ENCODE data around the gene BSN. TPM values are rescaled to one million over a fixed set of nuclear protein-coding genes. Genes with fewer than 3 reads are reported as not detected.
A peak's percentile ranks its signal among the peaks of the same experiment; 100 is the strongest.

Gene BSN
- total RNA-seq, 6 experiments from 2014 or later, result 0.31 to 0.68 (median 0.50) TPM

DNA sequence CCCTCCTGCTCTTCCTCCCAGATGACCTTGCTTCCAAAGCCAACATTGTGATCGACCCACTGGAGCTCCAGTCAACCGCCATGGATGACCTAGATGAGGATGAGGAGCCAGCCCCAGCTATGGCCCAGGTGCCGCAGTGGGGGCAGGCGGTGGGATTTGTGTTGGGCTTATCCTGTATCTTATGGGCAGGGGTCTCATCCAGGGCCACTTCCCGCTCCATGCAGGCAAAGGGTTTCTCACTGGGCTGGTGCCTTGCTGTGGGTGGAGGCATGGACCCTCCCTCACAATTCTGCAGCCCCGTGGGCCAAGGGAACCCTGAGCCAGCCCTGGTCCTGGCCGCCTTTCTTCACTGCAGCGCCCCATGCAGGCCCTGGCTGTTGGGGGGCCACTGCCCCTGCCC lies 150.4 kb downstream of the BSN start:
- no peaks in the 10 kb centered on the region for H3K9me3 ChIP-seq
- no peak overlapping the region for H3K4me3 ChIP-seq
- DNase-seq (peak in 1 of 3 donors; percentile 20), ATAC-seq (no peak)
- no peaks in the 10 kb centered on the region for H3K4me1 ChIP-seq
- no peaks in the 10 kb centered on the region for H3K27me3 ChIP-seq
- H3K36me3 ChIP-seq, result peaks cover 0 to 61% (median 23%) of the 10 kb centered on the region in 4 donors
- WGBS (ENCODE audit: insufficient coverage, low coverage, low lambda C conversion rate, missing lambda C conversion rate), result no CpG with 5 or more reads among the region's 8 CpGs
- H3K27ac ChIP-seq, result no peak overlapping the region
- intact Hi-C loops (cut with DNase I), result loop anchor here in 1 of 2 donors (10.0 kb wide), 1 partner anchor 140 kb away; no protein-coding TSS in a partner anchor
- no peak for TF ChIP-seq POLR2A (IDR thresholded peaks at IDR 0.05)
- TF ChIP-seq, protein P1, sequence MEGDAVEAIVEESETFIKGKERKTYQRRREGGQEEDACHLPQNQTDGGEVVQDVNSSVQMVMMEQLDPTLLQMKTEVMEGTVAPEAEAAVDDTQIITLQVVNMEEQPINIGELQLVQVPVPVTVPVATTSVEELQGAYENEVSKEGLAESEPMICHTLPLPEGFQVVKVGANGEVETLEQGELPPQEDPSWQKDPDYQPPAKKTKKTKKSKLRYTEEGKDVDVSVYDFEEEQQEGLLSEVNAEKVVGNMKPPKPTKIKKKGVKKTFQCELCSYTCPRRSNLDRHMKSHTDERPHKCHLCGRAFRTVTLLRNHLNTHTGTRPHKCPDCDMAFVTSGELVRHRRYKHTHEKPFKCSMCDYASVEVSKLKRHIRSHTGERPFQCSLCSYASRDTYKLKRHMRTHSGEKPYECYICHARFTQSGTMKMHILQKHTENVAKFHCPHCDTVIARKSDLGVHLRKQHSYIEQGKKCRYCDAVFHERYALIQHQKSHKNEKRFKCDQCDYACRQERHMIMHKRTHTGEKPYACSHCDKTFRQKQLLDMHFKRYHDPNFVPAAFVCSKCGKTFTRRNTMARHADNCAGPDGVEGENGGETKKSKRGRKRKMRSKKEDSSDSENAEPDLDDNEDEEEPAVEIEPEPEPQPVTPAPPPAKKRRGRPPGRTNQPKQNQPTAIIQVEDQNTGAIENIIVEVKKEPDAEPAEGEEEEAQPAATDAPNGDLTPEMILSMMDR (IDR thresholded peaks at IDR 0.05), result no peak

DNA sequence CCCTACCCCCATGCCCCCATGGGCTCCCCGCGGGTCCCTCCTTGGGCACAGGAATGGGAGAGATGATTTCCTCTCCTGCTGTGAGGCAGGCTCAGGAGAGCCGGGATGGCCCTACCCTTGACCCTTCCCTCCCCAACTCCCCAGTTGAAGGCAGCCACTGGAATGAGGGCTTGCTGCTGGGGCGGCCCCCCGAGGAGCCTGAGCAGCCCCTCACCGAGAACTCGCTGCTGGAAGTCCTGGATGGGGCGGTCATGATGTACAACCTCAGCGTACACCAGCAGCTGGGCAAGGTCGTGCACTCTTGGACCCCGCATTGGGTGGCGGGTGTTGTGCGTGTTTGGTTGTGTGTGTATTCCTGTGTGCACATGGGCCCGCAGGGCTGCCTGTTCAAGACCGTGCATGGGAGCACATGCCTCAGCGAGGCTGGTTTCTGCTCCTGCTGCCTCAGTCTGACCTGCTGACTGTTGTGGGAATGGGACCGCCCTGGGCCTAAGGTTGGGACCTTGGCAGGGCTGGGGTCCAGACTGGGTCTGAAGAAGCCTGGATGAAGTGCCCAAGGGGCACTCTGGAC lies 151.2 kb downstream of the BSN start:
- ATAC-seq (no peak), DNase-seq (no peak)
- no CpG with 5 or more reads among the region's 17 CpGs for WGBS (ENCODE audit: insufficient coverage, low coverage, low lambda C conversion rate, missing lambda C conversion rate)
- H3K4me1 ChIP-seq, result no peaks in the 10 kb centered on the region
- H3K27ac ChIP-seq, result no peak overlapping the region
- peaks cover 0 to 60% (median 23%) of the 10 kb centered on the region in 4 donors for H3K36me3 ChIP-seq
- H3K4me3 ChIP-seq, result no peak overlapping the region
- H3K9me3 ChIP-seq, result no peaks in the 10 kb centered on the region
- no peaks in the 10 kb centered on the region for H3K27me3 ChIP-seq
- no peak for TF ChIP-seq POLR2A (IDR thresholded peaks at IDR 0.05)
- TF ChIP-seq, protein P1 (IDR thresholded peaks at IDR 0.05), result no peak
- intact Hi-C loops (cut with DNase I), result loop anchor here in 1 of 2 donors (10.0 kb wide), 1 partner anchor 139 kb away; no protein-coding TSS in a partner anchor

DNA sequence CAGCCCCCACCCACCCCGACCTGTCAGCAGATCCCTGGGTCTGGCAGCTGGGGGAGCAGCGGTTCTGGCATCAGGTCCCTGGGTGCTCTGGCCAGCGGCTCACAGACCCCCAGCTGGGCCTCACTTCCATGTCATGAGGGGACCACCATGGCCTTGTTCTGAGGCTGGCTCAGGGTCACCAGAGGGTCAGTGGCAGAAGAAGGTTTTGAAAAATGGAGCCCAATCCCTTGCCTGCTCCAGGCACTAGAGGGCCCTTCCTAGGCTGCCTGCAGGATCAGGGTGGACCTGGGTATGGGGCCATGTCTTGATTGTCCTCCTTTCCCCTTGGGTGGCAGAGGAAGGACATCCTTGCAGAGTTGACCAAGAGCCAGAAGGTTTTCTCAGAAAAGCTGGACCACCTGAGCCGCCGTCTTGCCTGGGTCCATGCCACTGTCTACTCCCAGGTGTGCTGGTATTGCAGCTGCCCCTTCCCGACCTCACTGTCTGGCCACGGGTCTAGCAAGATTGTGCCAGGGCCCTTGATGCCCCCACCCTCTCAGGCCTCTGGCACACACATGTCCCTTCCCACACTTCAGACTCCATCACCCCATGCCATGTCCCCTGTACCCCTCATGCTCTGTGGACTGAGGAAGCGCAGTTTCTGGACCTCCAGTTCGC lies 152.3 kb downstream of the BSN start:
- H3K9me3 ChIP-seq, result no peaks in the 10 kb centered on the region
- TF ChIP-seq, protein P1 (IDR thresholded peaks at IDR 0.05), result no peak
- TF ChIP-seq POLR2A (IDR thresholded peaks at IDR 0.05), result no peak
- intact Hi-C loops (cut with DNase I), result loop anchor here in 1 of 2 donors (10.0 kb wide), 1 partner anchor 138 kb away; no protein-coding TSS in a partner anchor
- peaks cover 0 to 52% (median 22%) of the 10 kb centered on the region in 4 donors for H3K36me3 ChIP-seq
- no peak overlapping the region for H3K27ac ChIP-seq
- no peak overlapping the region for H3K4me3 ChIP-seq
- DNase-seq, result peak in 1 of 3 donors; percentile 15
- ATAC-seq, result no peak
- WGBS (ENCODE audit: insufficient coverage, low coverage, low lambda C conversion rate, missing lambda C conversion rate), result no CpG with 5 or more reads among the region's 9 CpGs
- no peaks in the 10 kb centered on the region for H3K27me3 ChIP-seq
- no peaks in the 10 kb centered on the region for H3K4me1 ChIP-seq

DNA sequence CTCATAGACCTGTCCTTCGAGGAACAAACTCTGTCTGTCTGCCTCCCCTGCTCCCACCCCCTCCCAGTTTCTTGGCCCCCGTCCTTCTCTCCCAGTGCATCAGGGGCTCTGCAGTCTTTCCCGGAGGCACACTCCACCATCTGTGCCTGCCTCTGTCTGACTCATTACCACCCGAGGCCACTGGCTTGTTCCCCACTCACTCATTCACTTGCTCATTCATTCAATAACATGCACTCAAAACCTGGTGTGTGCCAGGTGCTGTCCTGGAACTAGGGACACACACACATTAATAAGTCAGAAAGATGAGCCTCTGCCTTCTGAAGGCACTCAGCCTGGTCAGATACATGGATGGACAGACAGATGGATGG lies 152.8 kb downstream of the BSN start:
- 92% methylated on average over 2 of the region's 4 CpGs for WGBS (ENCODE audit: insufficient coverage, low coverage, low lambda C conversion rate, missing lambda C conversion rate)
- intact Hi-C loops (cut with DNase I), result loop anchor here in 1 of 2 donors (10.0 kb wide), 1 partner anchor 138 kb away; no protein-coding TSS in a partner anchor

More for the DNA sequence above, 152.8 kb downstream of the BSN start:
- DNase-seq (no peak), ATAC-seq (no peak)
- Histone ChIP-seq H3K9me3 (no peaks in the 10 kb centered on the region), H3K4me3 (no peak overlapping the region), H3K27me3 (no peaks in the 10 kb centered on the region), H3K36me3 (peaks cover 0 to 49% (median 19%) of the 10 kb centered on the region in 4 donors), H3K4me1 (no peaks in the 10 kb centered on the region), H3K27ac (no peak overlapping the region)
- TF ChIP-seq, protein P1 (IDR thresholded peaks at IDR 0.05), result no peak
- no peak for TF ChIP-seq POLR2A (IDR thresholded peaks at IDR 0.05)

Data from right lobe of liver (tissue), 6 donors.